ENCODE measurements around the gene NEURL2. TPM values are rescaled to one million over a fixed set of nuclear protein-coding genes. Genes with fewer than 3 reads are reported as not detected.

The NEURL2 gene
- total and polyA plus RNA-seq, 10 of the 15 experiments (the other 5 are each of a cell fraction or from before 2014, with no cell fraction given), result 0.53 to 7.0 (median 2.7) TPM

- TF ChIP-seq CTCF (IDR thresholded peaks at IDR 0.05 in 2 of 3, conservative IDR thresholded peaks at IDR 0.05 in 1 of 3; ENCODE audit: control insufficient read depth in 2 of 3, extremely low read depth in 1 of 3, insufficient read depth in 1 of 3, low read depth in 3 of 3, low read length in 3 of 3) (no peak), HCFC1 (IDR thresholded peaks at IDR 0.05; ENCODE audit: low read length) (no peak), MTA3 (IDR thresholded peaks at IDR 0.05; ENCODE audit: borderline replicate concordance, low read length) (no peak), SIX5 (IDR thresholded peaks at IDR 0.05; ENCODE audit: low read depth, low read length, severe bottlenecking) (no peak), STAT1 (conservative IDR thresholded peaks at IDR 0.05) (no peak), HDAC2 (IDR thresholded peaks at IDR 0.05) (no peak), ZBTB40 (IDR thresholded peaks at IDR 0.05; ENCODE audit: borderline replicate concordance) (0 out of 2 replicates have a peak, but pooled peaks have one; percentile 19), ZBED1 (IDR thresholded peaks at IDR 0.05; ENCODE audit: borderline replicate concordance) (no peak), NR2C1 (IDR thresholded peaks at IDR 0.05) (no peak), ATF2 (IDR thresholded peaks at IDR 0.05; ENCODE audit: low read length) (no peak), POLR2AphosphoS2 (IDR thresholded peaks at IDR 0.05; ENCODE audit: low read depth, low read length) (no peak), NR2C2 (IDR thresholded peaks at IDR 0.05; ENCODE audit: borderline replicate concordance, control insufficient read depth, insufficient read length, low read depth) (no peak), ZNF24 (IDR thresholded peaks at IDR 0.05) (no peak), CBFB (IDR thresholded peaks at IDR 0.05; ENCODE audit: low read depth) (no peak; the same call in 1 of the 2 replicates), USF1 (IDR thresholded peaks at IDR 0.05; ENCODE audit: borderline replicate concordance, extremely low read length, insufficient read depth, low read depth, low read length) (no peak), KDM1A (IDR thresholded peaks at IDR 0.05; ENCODE audit: borderline replicate concordance) (no peak), NFXL1 (IDR thresholded peaks at IDR 0.05; ENCODE audit: borderline replicate concordance) (peak; percentile 56; the same call in 1 of the 2 replicates), NR2F1 (conservative IDR thresholded peaks at IDR 0.05) (no peak), PRDM15 (CRISPR knock-in tag; IDR thresholded peaks at IDR 0.05) (no peak)
Observed at GRCh38 chr20:45934046-45934585, 43.1 kb upstream of the NEURL2 start (continued).
